ENCODE measurements around the gene PCSK5. TPM values are rescaled to one million over a fixed set of nuclear protein-coding genes. Genes with fewer than 3 reads are reported as not detected.

PCSK5 gene
- total RNA-seq, 1 experiment from 2014 or later, result 7.5 TPM

GRCh38 chr9:76294301-76294700 lies 403.8 kb downstream of the PCSK5 start:
- WGBS (ENCODE audit: extremely low coverage, insufficient read length, low lambda C conversion rate), result no CpG with 5 or more reads among the region's 5 CpGs
- H3K4me3 Mint-ChIP-seq, result no peak overlapping the region

More at GRCh38 chr9:76294301-76294700, 403.8 kb downstream of the PCSK5 start:
- Histone ChIP-seq H2BK5ac (ENCODE audit: insufficient read length, low read length) (no peak overlapping the region), H4K8ac (replicated peaks; ENCODE audit: insufficient read length, low read depth, low read length) (no peak overlapping the region), H3K56ac (ENCODE audit: insufficient read length, low read depth, low read length) (no peak overlapping the region), H3K79me2 (ENCODE audit: insufficient read depth, low read length) (no peaks in the 10 kb centered on the region), H2BK120ac (ENCODE audit: low read depth, low read length, poor library complexity, severe bottlenecking) (no peak overlapping the region), H3K4me1 (ENCODE audit: insufficient read depth, low read length) (no peaks in the 10 kb centered on the region), H2BK15ac (ENCODE audit: low read depth, low read length) (no peak overlapping the region), H3K14ac (ENCODE audit: insufficient read depth, low read length) (no peak overlapping the region), H2AFZ (ENCODE audit: low read length) (no peak overlapping the region), H3K27me3 (ENCODE audit: insufficient read depth, low read length) (no peaks in the 10 kb centered on the region), H2AK5ac (ENCODE audit: insufficient read length, low read length) (no peak overlapping the region), H4K20me1 (ENCODE audit: control insufficient read depth, insufficient read depth, insufficient read length) (no peaks in the 10 kb centered on the region), H3T11ph (ENCODE audit: low read length) (no peak overlapping the region), H3K9ac (ENCODE audit: extremely low read depth, insufficient read length, low read length) (no peak overlapping the region), H3K4ac (ENCODE audit: low read depth, low read length) (no peak overlapping the region), H4K5ac (ENCODE audit: insufficient read length, low read depth, low read length) (no peak overlapping the region), H2BK12ac (ENCODE audit: insufficient read length, low read depth, low read length) (no peak overlapping the region), H2BK20ac (ENCODE audit: low read depth, low read length, poor library complexity, severe bottlenecking) (no peak overlapping the region), H3K79me1 (ENCODE audit: insufficient read depth, low read depth, low read length, poor library complexity, severe bottlenecking) (no peaks in the 10 kb centered on the region), H4K91ac (ENCODE audit: insufficient read length, low read depth, low read length) (no peak overlapping the region), H3K4me2 (ENCODE audit: insufficient read depth, insufficient read length, low read length) (no peak overlapping the region), H3K23ac (ENCODE audit: insufficient read length, low read depth, low read length) (no peak overlapping the region), H3K23me2 (ENCODE audit: insufficient read length, low read depth, low read length, poor library complexity, severe bottlenecking) (no peaks in the 10 kb centered on the region), H3K27ac (ENCODE audit: insufficient read length, low read depth, low read length) (no peak overlapping the region), H3K9me3 (ENCODE audit: control insufficient read depth, low read depth, low read length) (no peaks in the 10 kb centered on the region), H3K18ac (ENCODE audit: insufficient read length, low read depth, low read length) (no peak overlapping the region)
- Mint-ChIP-seq H3K27me3 (ENCODE audit: low read depth) (no peaks in the 10 kb centered on the region), H3K9me3 (no peaks in the 10 kb centered on the region), H3K4me1 (peaks cover 21 to 30% of the 10 kb centered on the region in 2 experiments), H3K27ac (no peak overlapping the region), H3K36me3 (ENCODE audit: insufficient read depth in 1 of 3, low read depth in 3 of 3) (no peaks in the 10 kb centered on the region)
- DNase-seq, result no peak
- TF ChIP-seq CTCF (conservative IDR thresholded peaks at IDR 0.05), result no peak

All from H9 (cell line).